Erythroblast (primary cell): Measurements from ENCODE around the gene PTGES3.

Source experiments
- GATA1 ChIP-seq: IDR thresholded peaks from 2 replicates; pipeline ENCODE4 v1.6.1; 2011; ENCODE audit warnings: low read depth, mild to moderate bottlenecking, control low read depth, low read length, moderate library complexity
- POLR2A ChIP-seq: IDR thresholded peaks from 2 replicates; pipeline ENCODE4 v1.6.1; 2011; ENCODE audit warnings: mild to moderate bottlenecking, low read length

- TF ChIP-seq POLR2A: no peak
- no peak for TF ChIP-seq GATA1
These were observed 30.4 kb downstream of the PTGES3 start for GRCh38 chr12:56657416-56658379.
